ENCODE results near the gene KCNA1. TPM values are rescaled to one million over a fixed set of nuclear protein-coding genes. Genes with fewer than 3 reads are reported as not detected.

KCNA1 gene
- total RNA-seq, 1 experiment from 2014 or later, result 0.98 TPM

- Histone ChIP-seq H3K9ac (ENCODE audit: extremely low read depth, insufficient read length, low read length) (no peak overlapping the region), H3T11ph (ENCODE audit: low read length) (no peak overlapping the region), H4K91ac (ENCODE audit: insufficient read length, low read depth, low read length) (no peak overlapping the region), H2BK15ac (ENCODE audit: low read depth, low read length) (no peak overlapping the region), H3K4me1 (ENCODE audit: insufficient read depth, low read length) (no peaks in the 10 kb centered on the region), H2AK5ac (ENCODE audit: insufficient read length, low read length) (no peak overlapping the region), H3K4ac (ENCODE audit: low read depth, low read length) (no peak overlapping the region), H3K56ac (ENCODE audit: insufficient read length, low read depth, low read length) (no peak overlapping the region), H3K23me2 (ENCODE audit: insufficient read length, low read depth, low read length, poor library complexity, severe bottlenecking) (peaks cover 13% of the 10 kb centered on the region), H3K23ac (ENCODE audit: insufficient read length, low read depth, low read length) (no peak overlapping the region), H4K20me1 (ENCODE audit: control insufficient read depth, insufficient read depth, insufficient read length) (no peaks in the 10 kb centered on the region), H3K9me3 (ENCODE audit: control insufficient read depth, low read depth, low read length) (no peaks in the 10 kb centered on the region), H3K27ac (ENCODE audit: insufficient read length, low read depth, low read length) (no peak overlapping the region), H2BK20ac (ENCODE audit: low read depth, low read length, poor library complexity, severe bottlenecking) (no peak overlapping the region), H3K79me2 (ENCODE audit: insufficient read depth, low read length) (no peaks in the 10 kb centered on the region), H3K4me2 (ENCODE audit: insufficient read depth, insufficient read length, low read length) (no peak overlapping the region), H4K8ac (replicated peaks; ENCODE audit: insufficient read length, low read depth, low read length) (no peak overlapping the region), H3K79me1 (ENCODE audit: insufficient read depth, low read depth, low read length, poor library complexity, severe bottlenecking) (no peaks in the 10 kb centered on the region), H2AFZ (ENCODE audit: low read length) (no peak overlapping the region), H2BK12ac (ENCODE audit: insufficient read length, low read depth, low read length) (no peak overlapping the region), H2BK120ac (ENCODE audit: low read depth, low read length, poor library complexity, severe bottlenecking) (no peak overlapping the region), H3K18ac (ENCODE audit: insufficient read length, low read depth, low read length) (no peak overlapping the region), H4K5ac (ENCODE audit: insufficient read length, low read depth, low read length) (no peak overlapping the region), H3K27me3 (ENCODE audit: insufficient read depth, low read length) (peaks cover 22% of the 10 kb centered on the region), H2BK5ac (ENCODE audit: insufficient read length, low read length) (no peak overlapping the region), H3K14ac (ENCODE audit: insufficient read depth, low read length) (no peak overlapping the region)
- peaks cover 9 to 17% of the 10 kb centered on the region in 2 experiments for H3K4me1 Mint-ChIP-seq
- peaks cover 6 to 11% (median 8%) of the 10 kb centered on the region in 3 experiments for H3K36me3 Mint-ChIP-seq (ENCODE audit: insufficient read depth in 1 of 3, low read depth in 3 of 3)
- H3K27ac Mint-ChIP-seq, result no peak overlapping the region
- peaks cover 89% of the 10 kb centered on the region for H3K27me3 Mint-ChIP-seq (ENCODE audit: low read depth)
- DNase-seq, result no peak
- no peak for TF ChIP-seq CTCF (conservative IDR thresholded peaks at IDR 0.05)
- H3K4me3 Mint-ChIP-seq, result no peak overlapping the region
- WGBS (ENCODE audit: extremely low coverage, insufficient read length, low lambda C conversion rate), result no CpG with 5 or more reads among the region's 4 CpGs
- H3K9me3 Mint-ChIP-seq, result peaks cover 7 to 11% of the 10 kb centered on the region in 2 experiments
Observed at GRCh38 chr12:4914720-4915119, 5.0 kb downstream of the KCNA1 start.
